Measurements from ENCODE around the gene YTHDC2.
A peak's percentile ranks its signal among the peaks of the same experiment; 100 is the strongest.

The YTHDC2 gene

DNA sequence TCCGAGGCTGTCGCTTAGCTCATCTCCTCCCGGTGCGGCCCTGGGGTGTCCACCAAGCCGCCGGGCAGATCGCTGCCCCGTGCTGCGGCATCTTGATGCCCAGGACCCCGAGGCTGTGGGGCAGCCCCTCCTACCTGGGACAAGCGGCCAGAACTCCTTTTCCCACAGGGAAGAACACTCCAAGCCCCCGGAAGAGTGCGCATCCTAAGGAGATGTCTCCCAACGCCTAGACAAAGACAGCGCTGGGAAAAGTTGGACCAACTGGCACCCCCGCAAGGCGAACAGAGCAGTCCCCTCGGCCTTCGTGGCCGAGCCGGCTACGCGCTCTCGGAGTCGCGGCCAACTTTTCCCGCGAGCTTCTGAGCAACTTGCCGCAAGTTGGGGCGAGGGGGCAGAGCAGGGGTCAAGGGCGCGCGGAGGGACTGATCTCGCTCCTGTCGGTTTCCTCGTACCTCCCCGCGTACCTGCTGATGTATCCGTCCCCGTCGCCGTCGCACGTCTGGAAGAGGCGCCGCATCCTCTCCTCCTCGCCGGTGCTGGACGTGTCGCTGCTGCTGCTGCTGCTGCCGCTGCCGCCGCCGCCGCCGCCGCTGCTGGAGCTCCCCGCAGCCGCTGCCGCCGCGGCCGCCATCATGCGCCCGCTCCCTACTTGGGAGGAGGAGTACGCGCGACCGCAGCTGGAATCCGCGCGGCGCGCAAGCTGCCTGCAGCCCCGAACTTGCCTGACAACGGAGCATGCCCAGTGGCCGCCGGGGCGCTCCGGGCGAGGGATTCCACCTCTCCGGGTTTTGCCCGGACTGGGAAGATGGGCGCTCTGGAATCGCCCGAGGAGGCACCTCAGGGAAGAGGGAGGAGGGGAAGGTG, 25.5 kb upstream of the YTHDC2 start, which contains the start of gene MCC:
TSS of gene MCC (minus strand) at position 673 of the 864 bp plus-strand sequence.
- ChIA-PET CTCF (interaction anchor here (0.5 to 1.9 kb wide), 3 partner anchors 23 to 304 kb away, joined by 3 to 6 read pairs (median 3); no protein-coding TSS in a partner anchor), POLR2A (interaction anchor here (0.8 to 2.2 kb wide), 12 partner anchors 9 to 111 kb away, joined by 3 to 13 read pairs (median 4); partner anchors contain the start of gene YTHDC2)
- no peak for TF ChIP-seq SUZ12 (IDR thresholded peaks at IDR 0.05)
- TF ChIP-seq ZNF384 (IDR thresholded peaks at IDR 0.05): no peak
- TF ChIP-seq L3MBTL2 (conservative IDR thresholded peaks at IDR 0.05): peak; percentile 49
- no peak for TF ChIP-seq FOXM1 (IDR thresholded peaks at IDR 0.05; ENCODE audit: borderline replicate concordance)
- TF ChIP-seq ELF4 (IDR thresholded peaks at IDR 0.05): no peak
- peak; percentile 85 for DNase-seq (ENCODE audit: extremely low spot score)

- no peak for TF ChIP-seq ELF4 (IDR thresholded peaks at IDR 0.05)
- 0 out of 2 replicates have a peak, but pooled peaks have one; percentile 21 for TF ChIP-seq CTBP1 (IDR thresholded peaks at IDR 0.05; ENCODE audit: borderline replicate concordance)
- TF ChIP-seq L3MBTL2 (conservative IDR thresholded peaks at IDR 0.05): peak; percentile 61; the same call in 1 of the 2 replicates
- TF ChIP-seq ZNF384 (IDR thresholded peaks at IDR 0.05): no peak
- TF ChIP-seq HDGF (IDR thresholded peaks at IDR 0.05; ENCODE audit: borderline replicate concordance): no peak
- ChIA-PET POLR2A (interaction anchor here (0.8 to 2.2 kb wide), 10 partner anchors 8 to 107 kb away, joined by 3 to 13 read pairs (median 4); partner anchors contain the start of gene YTHDC2), CTCF (interaction anchor here (1.9 kb wide), 1 partner anchor 22 kb away, joined by 6 read pairs; no protein-coding TSS in a partner anchor)
- DNase-seq (ENCODE audit: extremely low spot score): no peak
Measured at GRCh38 chr5:113488645-113489184, 24.8 kb upstream of the YTHDC2 start.

DNA sequence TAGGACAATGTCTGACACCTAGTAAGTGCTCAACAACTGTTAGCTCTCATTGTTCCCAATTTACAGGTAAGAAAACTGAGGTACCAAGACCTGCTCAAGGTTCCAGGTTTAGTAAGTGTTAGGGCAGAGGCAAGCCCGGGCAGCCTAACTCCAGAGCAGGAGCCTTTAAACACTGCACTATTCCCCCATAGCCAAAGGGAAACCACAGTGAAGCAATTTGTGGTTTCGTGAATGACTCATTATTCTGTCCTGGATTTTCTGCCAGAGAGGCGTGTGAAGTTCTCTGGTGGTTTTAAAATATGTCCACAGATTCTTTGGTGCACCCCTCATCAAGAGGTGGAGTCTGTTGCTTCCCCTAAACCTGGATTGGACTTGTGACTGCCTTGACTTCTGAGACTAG, 24.2 kb upstream of the YTHDC2 start:
- ChIA-PET POLR2A (interaction anchor here (0.8 to 2.2 kb wide), 7 partner anchors 8 to 108 kb away, joined by 3 to 13 read pairs (median 4); partner anchors contain the start of gene YTHDC2), CTCF (interaction anchor here (1.9 kb wide), 1 partner anchor 21 kb away, joined by 6 read pairs; no protein-coding TSS in a partner anchor)
- no peak for DNase-seq (ENCODE audit: extremely low spot score)
- no peak for TF ChIP-seq ARNT (IDR thresholded peaks at IDR 0.05)
- no peak for TF ChIP-seq BHLHE40 (IDR thresholded peaks at IDR 0.05; ENCODE audit: borderline replicate concordance)
- no peak for TF ChIP-seq FOXM1 (IDR thresholded peaks at IDR 0.05; ENCODE audit: borderline replicate concordance)
- TF ChIP-seq CTBP1 (IDR thresholded peaks at IDR 0.05; ENCODE audit: borderline replicate concordance): no peak
- TF ChIP-seq FOXA1 (IDR thresholded peaks at IDR 0.05): no peak
- no peak for TF ChIP-seq LEF1 (IDR thresholded peaks at IDR 0.05; ENCODE audit: borderline replicate concordance)
- no peak for TF ChIP-seq L3MBTL2 (conservative IDR thresholded peaks at IDR 0.05)
- TF ChIP-seq SUZ12 (IDR thresholded peaks at IDR 0.05): no peak
- TF ChIP-seq ELF4 (IDR thresholded peaks at IDR 0.05): no peak
- TF ChIP-seq, protein P1, sequence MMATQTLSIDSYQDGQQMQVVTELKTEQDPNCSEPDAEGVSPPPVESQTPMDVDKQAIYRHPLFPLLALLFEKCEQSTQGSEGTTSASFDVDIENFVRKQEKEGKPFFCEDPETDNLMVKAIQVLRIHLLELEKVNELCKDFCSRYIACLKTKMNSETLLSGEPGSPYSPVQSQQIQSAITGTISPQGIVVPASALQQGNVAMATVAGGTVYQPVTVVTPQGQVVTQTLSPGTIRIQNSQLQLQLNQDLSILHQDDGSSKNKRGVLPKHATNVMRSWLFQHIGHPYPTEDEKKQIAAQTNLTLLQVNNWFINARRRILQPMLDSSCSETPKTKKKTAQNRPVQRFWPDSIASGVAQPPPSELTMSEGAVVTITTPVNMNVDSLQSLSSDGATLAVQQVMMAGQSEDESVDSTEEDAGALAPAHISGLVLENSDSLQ (IDR thresholded peaks at IDR 0.05): no peak
- TF ChIP-seq SP1 (IDR thresholded peaks at IDR 0.05): no peak
- TF ChIP-seq TARDBP (IDR thresholded peaks at IDR 0.05): no peak
- TF ChIP-seq NFRKB (IDR thresholded peaks at IDR 0.05): no peak
- no peak for TF ChIP-seq HDGF (IDR thresholded peaks at IDR 0.05; ENCODE audit: borderline replicate concordance)

GRCh38 chr5:113490317-113490716, 23.2 kb upstream of the YTHDC2 start:
- DNase-seq (ENCODE audit: extremely low spot score): no peak
- CTCF ChIA-PET: no interaction called here
- POLR2A ChIA-PET: no interaction called here
- TF ChIP-seq, protein P1 (IDR thresholded peaks at IDR 0.05): no peak
- TF ChIP-seq TARDBP (IDR thresholded peaks at IDR 0.05) (no peak), LEF1 (IDR thresholded peaks at IDR 0.05; ENCODE audit: borderline replicate concordance) (no peak), NFRKB (IDR thresholded peaks at IDR 0.05) (no peak), BHLHE40 (IDR thresholded peaks at IDR 0.05; ENCODE audit: borderline replicate concordance) (no peak), FOXA1 (IDR thresholded peaks at IDR 0.05) (no peak)

- no peak for TF ChIP-seq NFRKB (IDR thresholded peaks at IDR 0.05)
- no peak for TF ChIP-seq ELF4 (IDR thresholded peaks at IDR 0.05)
- TF ChIP-seq ARNT (IDR thresholded peaks at IDR 0.05): no peak
- TF ChIP-seq FOXK2 (IDR thresholded peaks at IDR 0.05): no peak
- TF ChIP-seq ZNF384 (IDR thresholded peaks at IDR 0.05): no peak
- no peak for TF ChIP-seq HDGF (IDR thresholded peaks at IDR 0.05; ENCODE audit: borderline replicate concordance)
- TF ChIP-seq SP1 (IDR thresholded peaks at IDR 0.05): no peak
- TF ChIP-seq LEF1 (IDR thresholded peaks at IDR 0.05; ENCODE audit: borderline replicate concordance): no peak
- TF ChIP-seq, protein P1 (IDR thresholded peaks at IDR 0.05): no peak
- TF ChIP-seq L3MBTL2 (conservative IDR thresholded peaks at IDR 0.05): no peak
- TF ChIP-seq SUZ12 (IDR thresholded peaks at IDR 0.05): no peak
- TF ChIP-seq BHLHE40 (IDR thresholded peaks at IDR 0.05; ENCODE audit: borderline replicate concordance): no peak
- TF ChIP-seq CTBP1 (IDR thresholded peaks at IDR 0.05; ENCODE audit: borderline replicate concordance): no peak
- TF ChIP-seq FOXA1 (IDR thresholded peaks at IDR 0.05): no peak
- no peak for TF ChIP-seq FOXM1 (IDR thresholded peaks at IDR 0.05; ENCODE audit: borderline replicate concordance)
- no peak for TF ChIP-seq TARDBP (IDR thresholded peaks at IDR 0.05)
- no peak for DNase-seq (ENCODE audit: extremely low spot score)
- POLR2A ChIA-PET: no interaction called here
- CTCF ChIA-PET: no interaction called here
Measured at GRCh38 chr5:113491022-113491421, 22.5 kb upstream of the YTHDC2 start.

DNA sequence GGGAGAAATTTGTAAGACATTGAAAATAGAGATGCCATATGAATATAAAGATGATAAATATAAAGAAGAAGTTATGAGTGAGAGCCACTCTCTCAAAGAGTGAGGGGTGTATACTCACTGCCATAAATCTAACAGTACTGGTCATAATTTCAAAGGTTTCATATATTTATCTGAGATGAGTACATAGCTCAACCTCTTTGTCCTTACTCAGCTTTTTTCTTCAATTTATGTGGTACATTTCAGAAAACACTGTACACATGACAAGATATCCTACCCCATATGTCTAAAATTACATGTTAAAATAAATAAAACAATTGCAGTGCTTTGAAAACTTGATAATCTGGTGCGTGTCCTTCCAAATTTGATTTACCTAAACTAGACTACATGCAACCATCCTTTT, 20.0 kb upstream of the YTHDC2 start:
- no peak for DNase-seq (ENCODE audit: extremely low spot score)
- TF ChIP-seq TARDBP (IDR thresholded peaks at IDR 0.05): no peak
- TF ChIP-seq BHLHE40 (IDR thresholded peaks at IDR 0.05; ENCODE audit: borderline replicate concordance): no peak
- TF ChIP-seq NFRKB (IDR thresholded peaks at IDR 0.05): no peak
- no peak for TF ChIP-seq FOXM1 (IDR thresholded peaks at IDR 0.05; ENCODE audit: borderline replicate concordance)
- TF ChIP-seq SP1 (IDR thresholded peaks at IDR 0.05): no peak
- TF ChIP-seq SUZ12 (IDR thresholded peaks at IDR 0.05): no peak
- TF ChIP-seq, protein P1 (IDR thresholded peaks at IDR 0.05): no peak
- no peak for TF ChIP-seq ARNT (IDR thresholded peaks at IDR 0.05)
- TF ChIP-seq L3MBTL2 (conservative IDR thresholded peaks at IDR 0.05): no peak
- TF ChIP-seq HDGF (IDR thresholded peaks at IDR 0.05; ENCODE audit: borderline replicate concordance): no peak
- TF ChIP-seq FOXA1 (IDR thresholded peaks at IDR 0.05): no peak
- CTCF ChIA-PET: no interaction called here
- POLR2A ChIA-PET: no interaction called here

All from HEK293T (cell line).